ENCODE data around the gene ITPR1. TPM values are rescaled to one million over a fixed set of nuclear protein-coding genes. Genes with fewer than 3 reads are reported as not detected.

The ITPR1 gene
- total RNA-seq, 1 donor from 2014 or later = 90.8 TPM

GRCh38 chr3:4674216-4674615, 181.1 kb downstream of the ITPR1 start:
- intact Hi-C loops (cut with micrococcal nuclease) = no loop called here

GRCh38 chr3:4675704-4676103, 182.6 kb downstream of the ITPR1 start:
- intact Hi-C loops (cut with micrococcal nuclease) = no loop called here

- intact Hi-C loops (cut with micrococcal nuclease) = no loop called here
These were observed 185.2 kb downstream of the ITPR1 start for GRCh38 chr3:4678320-4678719.

- intact Hi-C loops (cut with micrococcal nuclease) = no loop called here
These were observed 187.1 kb downstream of the ITPR1 start for GRCh38 chr3:4680227-4680691.

- intact Hi-C loops (cut with micrococcal nuclease) = no loop called here
These were observed 187.7 kb downstream of the ITPR1 start for GRCh38 chr3:4680871-4681300.

- intact Hi-C loops (cut with micrococcal nuclease) = no loop called here
These were observed 188.2 kb downstream of the ITPR1 start for GRCh38 chr3:4681301-4681700.

GRCh38 chr3:4684117-4684516, 191.0 kb downstream of the ITPR1 start:
- intact Hi-C loops (cut with micrococcal nuclease) = no loop called here

GRCh38 chr3:4684976-4685375, 191.8 kb downstream of the ITPR1 start:
- intact Hi-C loops (cut with micrococcal nuclease) = no loop called here

GRCh38 chr3:4685673-4686345, 192.7 kb downstream of the ITPR1 start:
- intact Hi-C loops (cut with micrococcal nuclease) = no loop called here

GRCh38 chr3:4686619-4687018, 193.5 kb downstream of the ITPR1 start:
- intact Hi-C loops (cut with micrococcal nuclease) = no loop called here

GRCh38 chr3:4687167-4687566, 194.0 kb downstream of the ITPR1 start:
- intact Hi-C loops (cut with micrococcal nuclease) = no loop called here

GRCh38 chr3:4687596-4687995, 194.4 kb downstream of the ITPR1 start:
- intact Hi-C loops (cut with micrococcal nuclease) = no loop called here

GRCh38 chr3:4688411-4688810, 195.3 kb downstream of the ITPR1 start:
- intact Hi-C loops (cut with micrococcal nuclease) = no loop called here

- intact Hi-C loops (cut with micrococcal nuclease) = no loop called here
These were observed 195.9 kb downstream of the ITPR1 start for GRCh38 chr3:4689021-4689420.

GRCh38 chr3:4690277-4690676, 197.1 kb downstream of the ITPR1 start:
- intact Hi-C loops (cut with micrococcal nuclease) = no loop called here

- intact Hi-C loops (cut with micrococcal nuclease) = no loop called here
These were observed 200.5 kb downstream of the ITPR1 start for GRCh38 chr3:4693620-4694019.

- intact Hi-C loops (cut with micrococcal nuclease) = no loop called here
These were observed 202.7 kb downstream of the ITPR1 start for GRCh38 chr3:4695846-4696245.

GRCh38 chr3:4696266-4696665, 203.1 kb downstream of the ITPR1 start:
- intact Hi-C loops (cut with micrococcal nuclease) = no loop called here

- intact Hi-C loops (cut with micrococcal nuclease) = no loop called here
These were observed 205.1 kb downstream of the ITPR1 start for GRCh38 chr3:4698125-4698821.

- intact Hi-C loops (cut with micrococcal nuclease) = no loop called here
These were observed 209.9 kb downstream of the ITPR1 start for GRCh38 chr3:4703054-4703480.

- intact Hi-C loops (cut with micrococcal nuclease) = no loop called here
These were observed 211.4 kb downstream of the ITPR1 start for GRCh38 chr3:4704552-4704951.

GRCh38 chr3:4707324-4707723, 214.2 kb downstream of the ITPR1 start:
- intact Hi-C loops (cut with micrococcal nuclease) = no loop called here

GRCh38 chr3:4708230-4708629, 215.1 kb downstream of the ITPR1 start:
- intact Hi-C loops (cut with micrococcal nuclease) = no loop called here

Measured in T-helper 1 cell treated with Interleukin-12 subunit alpha and Interleukin-12 subunit beta and Interleukin-4 antibody, amounts not matched to agents 30 ng/mL and 1 ng/mL, for 36 hours (primary cell).